ENCODE data around the gene ANO7.

Gene ANO7

GRCh38 chr2:241255542-241256167 lies 67.2 kb downstream of the ANO7 start:
- TF ChIP-seq, protein P1, sequence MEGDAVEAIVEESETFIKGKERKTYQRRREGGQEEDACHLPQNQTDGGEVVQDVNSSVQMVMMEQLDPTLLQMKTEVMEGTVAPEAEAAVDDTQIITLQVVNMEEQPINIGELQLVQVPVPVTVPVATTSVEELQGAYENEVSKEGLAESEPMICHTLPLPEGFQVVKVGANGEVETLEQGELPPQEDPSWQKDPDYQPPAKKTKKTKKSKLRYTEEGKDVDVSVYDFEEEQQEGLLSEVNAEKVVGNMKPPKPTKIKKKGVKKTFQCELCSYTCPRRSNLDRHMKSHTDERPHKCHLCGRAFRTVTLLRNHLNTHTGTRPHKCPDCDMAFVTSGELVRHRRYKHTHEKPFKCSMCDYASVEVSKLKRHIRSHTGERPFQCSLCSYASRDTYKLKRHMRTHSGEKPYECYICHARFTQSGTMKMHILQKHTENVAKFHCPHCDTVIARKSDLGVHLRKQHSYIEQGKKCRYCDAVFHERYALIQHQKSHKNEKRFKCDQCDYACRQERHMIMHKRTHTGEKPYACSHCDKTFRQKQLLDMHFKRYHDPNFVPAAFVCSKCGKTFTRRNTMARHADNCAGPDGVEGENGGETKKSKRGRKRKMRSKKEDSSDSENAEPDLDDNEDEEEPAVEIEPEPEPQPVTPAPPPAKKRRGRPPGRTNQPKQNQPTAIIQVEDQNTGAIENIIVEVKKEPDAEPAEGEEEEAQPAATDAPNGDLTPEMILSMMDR (IDR thresholded peaks at IDR 0.05; ENCODE audit: borderline replicate concordance, extremely low read depth, low read length, poor library complexity, severe bottlenecking) = no peak
- no peak for TF ChIP-seq EZH2 (IDR thresholded peaks at IDR 0.05; ENCODE audit: borderline replicate concordance, low read depth, low read length, severe bottlenecking)
- Histone ChIP-seq H3K36me3 (ENCODE audit: insufficient read depth, low read length) (peaks cover 90% of the 10 kb centered on the region), H3K79me2 (ENCODE audit: insufficient read depth, low read length) (no peaks in the 10 kb centered on the region), H3K4me1 (ENCODE audit: insufficient read depth, low read length) (no peaks in the 10 kb centered on the region), H3K9ac (ENCODE audit: low read depth, low read length) (no peak overlapping the region), H3K4me3 (ENCODE audit: low read depth in 1 of 2, low read length in 2 of 2) (no peak overlapping the region), H2AFZ (ENCODE audit: low read depth, low read length) (no peak overlapping the region), H3K27ac (ENCODE audit: low read length) (no peak overlapping the region), H3K27me3 (ENCODE audit: insufficient read depth, low read length, poor library complexity) (no peaks in the 10 kb centered on the region), H3K4me2 (ENCODE audit: insufficient read depth, low read length) (no peak overlapping the region), H4K20me1 (ENCODE audit: insufficient read depth, low read length) (0 out of 2 replicates have a peak, but pooled peaks cover 3% of the 10 kb centered on the region), H3K9me3 (ENCODE audit: insufficient read depth, low read length, severe bottlenecking) (no peaks in the 10 kb centered on the region)
- DNase-seq = no peak
- ATAC-seq (ENCODE audit: insufficient read depth, low read depth) = no peak

DNA sequence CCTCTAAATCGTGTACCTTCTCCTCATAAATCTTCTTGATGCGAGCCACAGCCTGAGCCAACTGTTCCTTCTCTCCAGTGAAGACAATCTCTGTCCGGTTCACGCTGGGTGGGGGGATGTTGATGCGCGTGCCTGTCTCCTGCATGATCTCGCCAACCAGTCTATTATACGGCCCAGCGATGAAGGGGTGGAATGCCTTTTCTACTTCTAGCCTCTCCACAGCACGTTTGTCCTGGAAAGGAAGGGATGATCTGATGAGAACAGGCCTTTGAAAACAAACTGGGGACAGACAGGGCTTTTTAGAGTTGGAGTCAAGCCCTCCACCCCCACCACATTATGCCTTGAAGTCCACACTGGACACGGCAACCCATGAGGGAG lies 67.7 kb downstream of the ANO7 start:
- Histone ChIP-seq H3K4me3 (ENCODE audit: low read depth in 1 of 2, low read length in 2 of 2) (no peak overlapping the region), H3K36me3 (ENCODE audit: insufficient read depth, low read length) (peaks cover 90% of the 10 kb centered on the region), H3K4me2 (ENCODE audit: insufficient read depth, low read length) (no peak overlapping the region), H3K79me2 (ENCODE audit: insufficient read depth, low read length) (no peaks in the 10 kb centered on the region), H2AFZ (ENCODE audit: low read depth, low read length) (no peak overlapping the region), H3K27me3 (ENCODE audit: insufficient read depth, low read length, poor library complexity) (no peaks in the 10 kb centered on the region), H4K20me1 (ENCODE audit: insufficient read depth, low read length) (0 out of 2 replicates have a peak, but pooled peaks cover 3% of the 10 kb centered on the region), H3K9me3 (ENCODE audit: insufficient read depth, low read length, severe bottlenecking) (no peaks in the 10 kb centered on the region), H3K27ac (ENCODE audit: low read length) (no peak overlapping the region), H3K9ac (ENCODE audit: low read depth, low read length) (no peak overlapping the region), H3K4me1 (ENCODE audit: insufficient read depth, low read length) (no peaks in the 10 kb centered on the region)
- DNase-seq (no peak), ATAC-seq (ENCODE audit: insufficient read depth, low read depth) (no peak)
- TF ChIP-seq, protein P1 (IDR thresholded peaks at IDR 0.05; ENCODE audit: borderline replicate concordance, extremely low read depth, low read length, poor library complexity, severe bottlenecking) = no peak
- no peak for TF ChIP-seq EZH2 (IDR thresholded peaks at IDR 0.05; ENCODE audit: borderline replicate concordance, low read depth, low read length, severe bottlenecking)

GRCh38 chr2:241257419-241258032 lies 69.0 kb downstream of the ANO7 start:
- DNase-seq (no peak), ATAC-seq (ENCODE audit: insufficient read depth, low read depth) (no peak)
- Histone ChIP-seq H3K4me3 (ENCODE audit: low read depth in 1 of 2, low read length in 2 of 2) (no peak overlapping the region), H4K20me1 (ENCODE audit: insufficient read depth, low read length) (0 out of 2 replicates have a peak, but pooled peaks cover 1% of the 10 kb centered on the region), H3K9me3 (ENCODE audit: insufficient read depth, low read length, severe bottlenecking) (no peaks in the 10 kb centered on the region), H3K9ac (ENCODE audit: low read depth, low read length) (no peak overlapping the region), H3K36me3 (ENCODE audit: insufficient read depth, low read length) (peaks cover 91% of the 10 kb centered on the region), H3K79me2 (ENCODE audit: insufficient read depth, low read length) (no peaks in the 10 kb centered on the region), H3K4me1 (ENCODE audit: insufficient read depth, low read length) (no peaks in the 10 kb centered on the region), H3K27ac (ENCODE audit: low read length) (no peak overlapping the region), H2AFZ (ENCODE audit: low read depth, low read length) (no peak overlapping the region), H3K4me2 (ENCODE audit: insufficient read depth, low read length) (no peak overlapping the region), H3K27me3 (ENCODE audit: insufficient read depth, low read length, poor library complexity) (no peaks in the 10 kb centered on the region)
- TF ChIP-seq, protein P1 (IDR thresholded peaks at IDR 0.05; ENCODE audit: borderline replicate concordance, extremely low read depth, low read length, poor library complexity, severe bottlenecking) = peak; percentile 35
- TF ChIP-seq EZH2 (IDR thresholded peaks at IDR 0.05; ENCODE audit: borderline replicate concordance, low read depth, low read length, severe bottlenecking) = no peak

Measured in DND-41 (cell line).